D341Med (cell line): Measurements from ENCODE around the gene PTGFRN.
A peak's percentile ranks its signal among the peaks of the same experiment; 100 is the strongest.
"Not testable (repeated sequence)": the region's sequence is repeated elsewhere in the genome, so short reads cannot be mapped to it uniquely, and the experiment has no call there.

ENCODE experiments used
- DNase-seq: peaks from one replicate; pipeline ENCODE4 v3.0.0; 2012; ENCODE audit warnings: low spot score

PTGFRN gene

GRCh38 chr1:116909512-116910378, at the start of gene PTGFRN:
TSS of gene PTGFRN (plus strand) at chr1:116909916. CDS start at chr1:116910204, 288 bp downstream.
- DNase-seq = peak; percentile 61

DNA sequence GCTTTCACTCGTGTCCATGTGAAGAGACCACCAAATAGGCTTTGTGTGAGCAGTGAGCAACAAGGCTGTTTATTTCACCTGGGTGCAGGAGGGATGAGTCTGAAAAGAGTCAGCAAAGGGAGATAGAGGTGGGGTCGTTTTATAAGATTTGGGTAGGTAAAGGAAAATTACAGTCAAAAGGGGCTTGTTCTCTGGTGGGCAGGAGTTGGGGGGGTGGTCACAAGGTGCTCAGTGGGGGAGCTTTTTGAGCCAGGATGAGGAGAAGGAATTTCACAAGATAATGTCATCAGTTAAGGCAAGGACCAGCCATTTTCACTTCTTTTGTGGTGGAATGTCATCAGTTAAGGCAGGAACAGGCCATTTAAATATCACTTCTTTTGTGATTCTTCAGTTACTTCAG, 49.5 kb upstream of the PTGFRN start:
- DNase-seq = not testable (repeated sequence)

- DNase-seq = no peak
Measured at GRCh38 chr1:116861137-116861536, 48.6 kb upstream of the PTGFRN start.

DNA sequence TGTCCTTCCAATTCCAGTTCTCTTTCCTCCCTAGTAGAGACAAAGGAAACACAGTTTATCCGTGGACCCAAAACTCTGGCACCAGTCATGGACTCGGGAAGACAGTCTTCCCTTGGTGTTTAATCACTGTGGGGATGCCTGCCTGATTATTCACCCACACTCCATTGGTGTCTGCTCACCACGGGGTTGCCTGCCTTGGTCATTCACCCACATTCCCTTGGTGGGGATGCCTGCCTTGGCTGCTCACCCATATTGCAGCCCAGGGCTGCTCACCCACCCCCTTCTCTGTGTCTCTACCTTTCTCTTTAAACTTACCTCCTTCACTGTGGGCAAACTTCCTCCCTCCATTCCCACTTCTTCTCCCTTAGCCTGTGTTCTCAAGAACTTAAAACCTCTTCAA, 46.7 kb upstream of the PTGFRN start:
- DNase-seq = not testable (repeated sequence)

- not testable (repeated sequence) for DNase-seq
Measured at GRCh38 chr1:116866478-116866877, 43.2 kb upstream of the PTGFRN start.

DNA sequence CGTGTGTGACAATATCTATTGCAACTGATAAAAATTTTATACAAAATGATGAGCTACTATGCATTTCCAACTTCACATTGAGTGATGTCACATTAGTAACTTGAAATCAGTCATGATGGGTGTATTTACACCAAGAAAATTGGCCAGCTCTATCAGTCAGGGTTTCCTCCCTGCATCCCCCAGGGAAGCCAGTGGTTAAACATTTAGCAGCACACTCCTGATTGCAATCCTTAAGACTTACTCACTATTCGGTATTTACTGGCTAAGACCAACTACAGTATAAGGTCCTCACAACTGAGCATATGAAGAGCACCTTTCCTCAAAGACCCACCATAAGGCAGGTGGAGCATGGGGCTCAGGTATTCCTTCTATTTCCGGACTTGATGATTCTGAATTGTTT, 41.3 kb upstream of the PTGFRN start:
- DNase-seq = no peak

DNA sequence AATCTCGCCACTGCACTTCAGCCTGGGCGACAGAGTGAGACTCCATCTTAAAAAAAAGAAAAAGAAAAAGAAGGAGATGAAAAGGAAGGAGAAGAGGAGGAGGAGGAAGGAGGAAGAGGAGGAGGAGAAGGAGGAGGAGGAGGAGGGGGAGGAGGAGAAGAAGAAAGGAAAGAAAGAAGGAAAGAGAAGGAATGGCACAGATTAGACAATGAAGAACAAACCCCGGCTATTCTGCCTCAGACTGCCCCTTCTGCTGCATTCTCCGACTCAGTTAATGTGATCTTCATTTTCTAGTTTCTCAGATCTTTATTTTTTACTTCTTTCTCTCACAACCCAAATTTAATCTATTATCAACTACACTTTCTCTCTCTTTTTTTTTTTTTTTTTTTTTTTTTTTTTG, 40.1 kb upstream of the PTGFRN start:
- no peak for DNase-seq

GRCh38 chr1:116870300-116870699, 39.4 kb upstream of the PTGFRN start:
- no peak for DNase-seq

GRCh38 chr1:116871779-116872146, 38.0 kb upstream of the PTGFRN start:
- DNase-seq = no peak

- no peak for DNase-seq
Measured at GRCh38 chr1:116873680-116874271, 35.9 kb upstream of the PTGFRN start.

DNA sequence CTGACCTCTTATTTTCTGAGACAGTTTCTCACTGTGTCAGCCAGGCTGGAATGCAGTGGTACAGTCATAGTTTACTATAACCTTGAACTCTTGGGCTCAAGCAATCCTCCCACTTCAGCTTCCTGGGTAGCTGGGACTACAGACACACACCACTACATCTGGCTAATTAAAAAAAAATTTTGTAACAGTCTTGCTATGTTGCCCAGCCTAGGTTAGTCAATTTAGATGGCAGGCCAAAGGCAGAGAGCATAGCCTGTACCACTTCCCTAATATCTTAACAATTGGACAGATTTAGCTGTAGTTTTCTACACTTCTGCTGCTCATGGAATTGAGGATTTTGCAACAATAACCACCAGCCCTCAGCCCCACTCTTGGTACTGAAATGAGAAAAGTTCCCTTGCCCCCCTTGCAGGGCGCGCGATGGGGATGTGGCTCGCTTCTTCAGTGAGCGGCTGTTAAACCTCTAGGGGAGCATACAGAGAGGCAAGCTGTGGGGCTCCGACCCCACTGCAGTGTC, 34.9 kb upstream of the PTGFRN start:
- no peak for DNase-seq

- no peak for DNase-seq
Measured at GRCh38 chr1:116875391-116875790, 34.3 kb upstream of the PTGFRN start.

GRCh38 chr1:116875946-116876345, 33.8 kb upstream of the PTGFRN start:
- DNase-seq = not testable (repeated sequence)

DNA sequence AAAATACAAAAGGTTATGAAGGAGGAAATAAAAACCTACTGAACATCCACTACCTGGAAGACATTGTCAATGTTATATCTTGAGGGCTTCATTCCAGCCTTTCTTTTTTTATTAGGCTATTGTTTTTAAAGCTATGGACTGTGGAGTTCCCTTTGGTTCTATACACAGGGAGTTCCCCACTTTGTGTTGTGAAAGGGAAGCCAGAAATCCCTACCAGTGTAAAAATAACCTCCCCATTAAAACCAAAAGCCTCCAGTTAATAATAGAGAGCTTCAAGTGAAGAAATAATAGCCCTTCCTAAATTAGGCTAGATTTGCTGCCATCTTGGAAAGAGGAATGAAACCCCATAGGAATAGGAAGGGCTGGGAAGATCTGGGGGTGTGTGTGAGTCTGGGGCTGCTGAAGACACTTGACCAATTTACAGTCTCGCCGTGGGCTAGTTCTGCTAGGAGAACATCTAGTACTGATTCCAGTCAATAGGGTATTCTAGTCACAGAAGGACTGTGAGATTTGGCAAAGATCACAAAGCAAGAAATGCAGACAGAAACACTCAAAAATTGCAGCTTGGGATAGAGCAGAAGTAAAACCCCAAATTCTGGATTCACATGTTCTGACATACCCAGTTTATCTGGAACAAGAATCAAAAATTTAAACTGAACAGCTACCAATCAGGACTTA, 32.4 kb upstream of the PTGFRN start:
- DNase-seq = no peak

DNA sequence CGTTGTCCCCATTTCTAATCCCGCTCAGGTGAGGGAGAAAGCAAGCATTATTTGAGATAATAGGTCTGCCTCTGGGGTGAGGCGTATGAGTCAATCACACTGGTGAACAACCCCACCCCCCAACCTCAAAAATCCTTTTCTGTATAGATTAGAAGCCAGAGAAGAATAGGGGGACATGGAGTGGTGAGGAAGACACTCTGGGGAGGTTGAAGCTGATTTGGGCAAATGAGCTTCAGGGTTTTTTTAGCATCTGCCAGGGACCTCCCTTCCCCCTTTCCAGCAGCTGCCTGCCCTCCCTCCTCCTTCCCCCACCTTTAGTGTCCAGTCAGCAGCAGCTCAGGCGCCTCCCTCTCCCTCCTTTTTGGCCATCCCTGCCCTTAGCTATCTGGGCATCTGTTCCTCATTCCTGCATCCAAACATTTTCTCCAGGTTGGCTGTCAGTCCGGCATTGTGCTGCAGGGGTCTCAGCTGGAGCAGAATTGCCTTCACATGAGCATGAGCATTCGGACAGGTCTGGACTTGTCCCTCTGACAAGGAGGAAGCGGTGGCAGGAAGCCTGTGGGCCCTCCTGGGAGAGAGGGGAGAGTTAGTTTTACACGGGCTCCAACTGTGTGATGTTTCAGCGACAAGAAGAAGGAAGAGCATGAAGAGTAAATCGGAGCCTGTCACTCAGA, 30.8 kb upstream of the PTGFRN start:
- no peak for DNase-seq

GRCh38 chr1:116879478-116880133, 30.1 kb upstream of the PTGFRN start:
- no peak for DNase-seq

GRCh38 chr1:116880917-116881316, 28.8 kb upstream of the PTGFRN start:
- no peak for DNase-seq

- DNase-seq = no peak
Measured at GRCh38 chr1:116881879-116882520, 27.7 kb upstream of the PTGFRN start.

- no peak for DNase-seq
Measured at GRCh38 chr1:116882866-116883265, 26.9 kb upstream of the PTGFRN start.

GRCh38 chr1:116886291-116886878, 23.3 kb upstream of the PTGFRN start:
- no peak for DNase-seq

DNA sequence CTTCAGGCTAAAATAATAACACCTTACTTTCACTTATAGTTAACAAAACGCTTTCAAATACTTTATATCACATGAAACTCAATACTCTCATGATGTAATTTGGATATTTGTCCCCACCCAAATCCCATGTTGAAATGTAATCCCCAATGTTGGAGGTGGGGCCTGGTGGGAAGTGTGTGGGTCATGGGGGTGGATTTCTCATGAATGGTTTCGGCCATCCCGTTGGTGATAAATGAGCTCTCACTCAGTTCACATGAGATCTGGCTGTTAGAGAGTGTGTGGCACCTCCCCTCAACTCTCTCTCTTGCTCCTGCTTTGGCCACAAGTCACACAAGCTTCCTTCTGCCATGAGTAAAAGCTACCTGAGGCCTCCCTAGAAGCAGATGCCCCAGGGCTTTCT, 22.5 kb upstream of the PTGFRN start:
- DNase-seq = no peak
